ENCODE measurements around the gene PAX2.

Gene PAX2

GRCh38 chr10:100742076-100742771 lies 3.2 kb upstream of the PAX2 start:
- H3K4me3 ChIP-seq (ENCODE audit: low read depth, low read length), result no peak overlapping the region
- CTCF ChIA-PET, result interaction anchor here (1.3 to 2.6 kb wide), 2 partner anchors 71 to 172 kb away, joined by 3 to 12 read pairs; no protein-coding TSS in a partner anchor
- no peak for TF ChIP-seq CTCF (IDR thresholded peaks at IDR 0.05; ENCODE audit: insufficient read depth, low read length, missing control alignments)
- no peak for DNase-seq (ENCODE audit: low read depth, low spot score)
- POLR2A ChIA-PET, result no interaction called here

- TF ChIP-seq CTCF (IDR thresholded peaks at IDR 0.05; ENCODE audit: insufficient read depth, low read length, missing control alignments), result no peak
- DNase-seq (ENCODE audit: low read depth, low spot score), result no peak
- CTCF ChIA-PET, result interaction anchor here (0.7 to 2.6 kb wide), 14 partner anchors 9 to 226 kb away, joined by 3 to 14 read pairs (median 4); no protein-coding TSS in a partner anchor
- H3K4me3 ChIP-seq (ENCODE audit: low read depth, low read length), result no peak overlapping the region
- POLR2A ChIA-PET, result no interaction called here
Measured at GRCh38 chr10:100742936-100743335, 2.4 kb upstream of the PAX2 start.

GRCh38 chr10:100743626-100744135 lies 1.7 kb upstream of the PAX2 start:
- ChIA-PET POLR2A (no interaction called here), CTCF (interaction anchor here (0.7 to 2.6 kb wide), 16 partner anchors 8 to 227 kb away, joined by 3 to 14 read pairs (median 4); no protein-coding TSS in a partner anchor)
- H3K4me3 ChIP-seq (ENCODE audit: low read depth, low read length), result no peak overlapping the region
- no peak for DNase-seq (ENCODE audit: low read depth, low spot score)
- peak; percentile 58 for TF ChIP-seq CTCF (IDR thresholded peaks at IDR 0.05; ENCODE audit: insufficient read depth, low read length, missing control alignments)

GRCh38 chr10:100744136-100744986 lies 1.0 kb upstream of the PAX2 start:
- no peak overlapping the region for H3K4me3 ChIP-seq (ENCODE audit: low read depth, low read length)
- POLR2A ChIA-PET, result no interaction called here

GRCh38 chr10:100745882-100746783 lies 751 bp downstream of the PAX2 start:
- no peak for DNase-seq (ENCODE audit: low read depth, low spot score)
- ChIA-PET POLR2A (no interaction called here), CTCF (no interaction called here)
- TF ChIP-seq CTCF (IDR thresholded peaks at IDR 0.05; ENCODE audit: insufficient read depth, low read length, missing control alignments), result no peak
- H3K4me3 ChIP-seq (ENCODE audit: low read depth, low read length), result no peak overlapping the region

More at GRCh38 chr10:100744136-100744986, 1.0 kb upstream of the PAX2 start:
- DNase-seq (ENCODE audit: low read depth, low spot score), result no peak
- CTCF ChIA-PET, result interaction anchor here (1.1 to 2.6 kb wide), 10 partner anchors 11 to 189 kb away, joined by 3 to 14 read pairs (median 8); no protein-coding TSS in a partner anchor
- TF ChIP-seq CTCF (IDR thresholded peaks at IDR 0.05; ENCODE audit: insufficient read depth, low read length, missing control alignments), result no peak

All from AG04449 (cell line).